NOMO-1 treated with DMSO at 0.1 percent for 48 hours (cell line): ENCODE data around the gene FMNL3.
A peak's percentile ranks its signal among the peaks of the same experiment; 100 is the strongest.
"Not testable (repeated sequence)": the region's sequence is repeated elsewhere in the genome, so short reads cannot be mapped to it uniquely, and the experiment has no call there.

ENCODE experiments used
- DNase-seq: peaks from one replicate; lab custom pipeline; 2025; ENCODE audit not compliant: unreplicated experiment; lab: John Stamatoyannopoulos, UW

The FMNL3 gene

DNA sequence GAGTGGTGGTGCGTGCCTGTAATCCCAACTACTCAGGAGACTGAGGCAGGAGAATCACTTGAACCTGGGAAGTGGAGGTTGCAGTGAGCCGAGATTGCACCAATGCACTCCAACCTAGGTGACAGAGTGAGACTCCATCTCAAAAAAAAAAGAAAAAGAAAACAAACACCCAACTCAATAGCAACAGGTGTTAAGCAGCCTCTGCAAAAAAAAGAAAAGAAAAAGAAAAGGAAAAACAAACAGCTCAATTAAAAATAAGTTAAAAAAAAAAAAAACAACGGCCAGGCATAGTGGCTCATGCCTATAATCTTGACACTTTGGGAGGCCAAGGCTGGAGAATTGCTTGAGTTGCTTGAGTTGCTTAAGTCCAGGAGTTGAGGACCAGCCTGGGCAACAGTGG is 10.6 kb upstream of the FMNL3 start:
- DNase-seq: not testable (repeated sequence)

DNA sequence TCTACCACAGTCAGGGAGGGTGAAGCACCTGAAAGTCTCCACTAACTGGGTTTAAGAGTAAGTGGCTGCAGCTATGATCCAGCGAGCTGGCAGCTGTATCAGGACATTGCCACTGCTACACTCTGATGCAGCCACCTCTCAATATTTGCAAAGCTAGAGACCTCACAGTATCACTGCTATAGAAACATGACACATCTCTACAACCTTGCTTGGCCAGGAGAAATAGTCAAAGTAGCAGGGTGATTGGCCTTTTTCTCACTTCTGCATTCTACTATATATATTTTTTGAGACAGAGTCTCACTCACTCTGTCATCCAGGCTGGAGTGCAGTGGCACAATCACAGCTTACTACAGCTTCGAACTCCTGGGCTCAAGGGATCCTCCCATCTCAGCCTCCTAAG is 9.3 kb upstream of the FMNL3 start:
- DNase-seq: peak; percentile 39

DNA sequence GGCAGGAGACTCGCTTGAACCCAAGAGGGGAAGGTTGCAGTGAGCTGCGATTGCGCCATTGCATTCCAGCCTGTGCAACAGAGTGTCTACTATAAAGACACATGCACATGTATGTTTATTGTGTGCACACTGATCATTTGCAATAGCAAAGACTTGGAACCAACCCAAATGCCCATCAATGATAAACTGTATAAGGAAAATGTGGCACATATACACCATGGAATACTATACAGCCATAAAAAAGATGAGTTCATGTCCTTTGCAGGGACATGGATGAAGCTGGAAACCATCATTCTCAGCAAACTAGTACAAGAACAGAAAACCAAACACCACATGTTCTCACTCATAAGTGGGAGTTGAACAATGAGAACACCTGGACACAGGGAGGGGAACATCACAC is 6.7 kb upstream of the FMNL3 start:
- not testable (repeated sequence) for DNase-seq

DNA sequence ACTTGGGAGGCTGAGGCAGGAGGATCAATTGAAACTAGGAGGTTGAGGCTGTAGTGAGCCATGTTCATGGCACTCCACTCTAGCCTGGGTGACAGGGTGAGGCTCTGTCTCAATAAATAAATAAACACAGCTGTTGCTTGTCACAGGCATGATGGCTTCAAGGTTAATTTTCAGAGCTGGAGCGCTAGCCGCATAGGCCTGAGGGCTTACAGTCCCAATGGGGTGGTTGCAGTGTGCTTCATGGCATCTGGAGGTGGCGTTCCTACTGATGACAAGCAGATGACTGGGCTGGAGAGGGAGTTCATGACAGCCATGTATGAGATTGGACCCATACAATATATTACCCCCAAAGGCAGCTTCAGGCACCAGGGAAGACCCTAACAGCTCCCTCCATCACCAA is 1.6 kb upstream of the FMNL3 start:
- DNase-seq: no peak

DNA sequence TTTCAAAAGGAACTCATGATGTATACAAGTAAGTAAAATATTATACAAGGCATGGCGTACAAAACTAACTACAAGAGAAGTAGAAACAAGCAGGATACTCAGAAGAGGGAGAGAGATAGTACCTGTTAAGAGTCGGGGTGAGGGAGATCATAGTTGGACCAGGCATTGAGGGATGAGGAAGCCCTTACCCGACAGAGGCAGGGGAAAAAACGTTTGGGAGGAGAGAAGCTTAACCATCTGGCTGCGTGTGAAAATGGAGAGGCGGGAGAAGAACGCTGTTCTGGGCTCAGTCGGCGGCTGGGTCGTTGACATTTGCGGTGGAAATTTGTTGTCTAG is 575 bp upstream of the FMNL3 start:
- no peak for DNase-seq

DNA sequence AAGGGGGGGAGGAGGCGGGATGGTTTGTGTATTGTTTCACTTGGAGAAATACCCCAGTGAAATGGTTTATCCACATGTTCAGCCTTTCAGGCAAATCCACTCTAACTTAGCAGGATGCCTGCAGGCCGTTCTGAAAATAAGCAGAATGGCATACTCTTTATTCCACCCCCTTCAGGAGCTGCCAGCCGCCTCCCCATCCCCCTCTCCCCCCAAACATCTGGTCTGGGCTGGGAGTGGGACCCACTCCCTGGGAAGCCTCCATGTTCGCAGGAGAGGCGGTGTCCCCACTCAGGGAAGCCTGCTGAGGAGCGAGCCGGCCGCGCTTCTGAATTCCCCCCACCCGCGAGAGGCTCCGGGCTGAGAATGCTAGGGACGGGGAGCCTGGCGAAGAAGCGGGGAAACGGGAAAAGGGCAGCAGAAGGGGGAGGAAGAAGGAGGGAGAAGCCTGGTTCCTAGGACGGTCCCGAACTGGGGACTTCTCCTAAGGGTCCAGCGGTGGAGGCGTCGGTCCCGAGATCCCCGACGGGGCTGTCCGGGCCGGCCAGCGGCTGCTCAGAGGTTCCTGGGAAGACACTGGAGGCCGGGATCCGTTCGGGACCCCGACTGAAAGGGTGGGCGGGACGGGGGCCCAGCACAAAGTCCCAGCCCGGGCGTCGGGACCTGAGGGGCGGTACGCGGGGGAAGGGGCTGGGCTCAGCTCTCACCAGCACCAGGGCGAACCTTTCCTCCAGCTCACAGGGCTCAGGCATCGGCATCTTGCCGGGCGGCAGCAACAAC is 666 bp downstream of the FMNL3 start:
- peak; percentile 39 for DNase-seq

DNA sequence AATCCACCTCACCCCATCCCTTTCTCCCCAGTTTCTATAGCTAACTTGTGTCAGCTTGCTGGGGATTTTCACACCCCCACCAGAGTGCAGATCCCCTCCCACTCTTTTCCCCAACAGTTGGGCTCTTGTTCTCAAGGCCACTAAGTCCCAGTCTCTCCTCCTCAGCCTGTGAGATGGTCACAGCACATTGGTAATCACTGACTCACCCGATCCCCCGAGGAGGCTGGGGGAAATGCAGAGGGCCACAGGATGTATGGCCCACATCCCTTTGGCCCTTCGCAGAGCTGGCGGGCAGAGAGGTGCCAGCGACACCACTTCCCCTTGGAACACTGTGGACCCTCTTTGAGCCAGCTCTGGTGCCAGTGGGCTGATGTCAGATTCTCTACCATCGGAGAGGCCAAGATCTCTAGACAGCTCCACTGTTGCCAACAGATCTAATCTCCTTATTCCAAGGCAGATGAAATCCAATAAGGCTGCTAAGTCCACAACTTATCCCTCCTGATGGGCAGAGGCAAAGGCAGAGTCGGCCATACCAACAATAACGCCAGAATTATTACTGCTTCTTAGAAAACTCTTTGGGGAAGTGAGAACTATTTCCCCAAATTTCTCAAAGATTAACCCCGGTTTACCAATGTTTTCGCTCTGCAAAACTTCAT is 1.6 kb downstream of the FMNL3 start:
- DNase-seq: peak; percentile 45

DNA sequence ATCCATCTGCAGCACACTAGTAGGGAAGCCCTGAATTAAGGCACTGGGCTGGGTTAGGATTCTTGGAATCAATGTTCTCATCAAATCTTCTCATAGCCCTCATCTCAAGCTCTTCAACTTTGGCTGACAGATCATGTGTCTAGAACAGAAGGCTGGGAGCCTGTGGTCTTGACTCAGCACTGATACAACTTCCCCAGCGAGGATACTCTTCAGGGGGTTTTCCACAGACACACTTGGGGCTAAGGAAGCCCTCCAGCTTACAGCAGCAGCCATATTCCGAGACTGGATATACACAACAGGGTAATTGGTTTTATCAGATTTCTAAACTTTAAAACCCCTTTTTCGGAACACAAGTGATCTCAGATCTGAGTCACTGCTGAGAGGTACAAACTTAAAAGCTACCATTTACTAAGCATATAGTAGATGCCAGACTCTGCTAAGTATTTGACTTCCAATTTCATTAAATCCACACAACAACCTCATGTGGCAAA is 3.5 kb downstream of the FMNL3 start:
- no peak for DNase-seq

DNA sequence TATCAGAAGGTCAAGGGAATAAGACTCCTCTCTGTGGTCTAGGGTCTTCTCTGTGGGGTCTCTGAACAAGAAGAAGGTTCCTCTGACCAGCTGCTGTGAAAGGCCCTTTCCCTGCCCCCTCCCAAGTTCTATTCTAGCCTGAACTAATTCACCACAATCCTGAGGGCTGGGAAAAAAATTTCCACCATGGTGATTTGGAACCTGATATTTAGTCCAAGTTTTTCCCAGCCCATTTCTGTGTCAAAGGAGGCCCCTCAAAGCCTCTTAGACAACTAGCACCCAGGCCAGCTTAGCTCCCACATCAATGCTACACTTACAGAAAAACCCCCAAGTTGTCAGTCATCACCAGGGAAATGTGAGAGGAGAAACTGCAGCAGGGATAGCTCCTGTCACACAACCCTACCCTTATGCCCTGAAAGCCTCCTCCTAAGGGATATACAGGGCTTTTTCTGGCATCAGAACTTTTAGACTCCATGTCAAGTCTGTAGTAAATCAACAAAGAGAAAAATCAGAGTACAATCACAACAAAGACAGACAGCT is 4.5 kb downstream of the FMNL3 start:
- DNase-seq: no peak

DNA sequence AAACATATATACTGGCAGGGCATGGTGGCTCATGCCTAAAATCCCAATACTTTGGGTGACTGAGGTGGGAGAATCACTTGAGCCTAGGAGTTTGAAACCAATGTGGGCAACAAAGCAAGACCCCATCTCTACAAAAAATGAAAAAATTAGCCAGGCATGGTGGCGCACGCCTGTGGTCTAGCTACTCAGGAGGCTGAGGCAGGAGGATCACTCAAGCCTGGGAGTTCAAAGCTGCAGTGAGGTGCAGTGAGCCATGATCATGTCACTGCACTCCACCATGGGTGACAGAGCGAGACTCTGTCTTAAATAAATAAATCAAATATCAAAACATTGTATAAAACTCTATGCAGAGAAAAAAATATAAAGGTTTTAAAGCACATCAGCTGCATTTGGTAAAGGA is 5.2 kb downstream of the FMNL3 start:
- DNase-seq: no peak

DNA sequence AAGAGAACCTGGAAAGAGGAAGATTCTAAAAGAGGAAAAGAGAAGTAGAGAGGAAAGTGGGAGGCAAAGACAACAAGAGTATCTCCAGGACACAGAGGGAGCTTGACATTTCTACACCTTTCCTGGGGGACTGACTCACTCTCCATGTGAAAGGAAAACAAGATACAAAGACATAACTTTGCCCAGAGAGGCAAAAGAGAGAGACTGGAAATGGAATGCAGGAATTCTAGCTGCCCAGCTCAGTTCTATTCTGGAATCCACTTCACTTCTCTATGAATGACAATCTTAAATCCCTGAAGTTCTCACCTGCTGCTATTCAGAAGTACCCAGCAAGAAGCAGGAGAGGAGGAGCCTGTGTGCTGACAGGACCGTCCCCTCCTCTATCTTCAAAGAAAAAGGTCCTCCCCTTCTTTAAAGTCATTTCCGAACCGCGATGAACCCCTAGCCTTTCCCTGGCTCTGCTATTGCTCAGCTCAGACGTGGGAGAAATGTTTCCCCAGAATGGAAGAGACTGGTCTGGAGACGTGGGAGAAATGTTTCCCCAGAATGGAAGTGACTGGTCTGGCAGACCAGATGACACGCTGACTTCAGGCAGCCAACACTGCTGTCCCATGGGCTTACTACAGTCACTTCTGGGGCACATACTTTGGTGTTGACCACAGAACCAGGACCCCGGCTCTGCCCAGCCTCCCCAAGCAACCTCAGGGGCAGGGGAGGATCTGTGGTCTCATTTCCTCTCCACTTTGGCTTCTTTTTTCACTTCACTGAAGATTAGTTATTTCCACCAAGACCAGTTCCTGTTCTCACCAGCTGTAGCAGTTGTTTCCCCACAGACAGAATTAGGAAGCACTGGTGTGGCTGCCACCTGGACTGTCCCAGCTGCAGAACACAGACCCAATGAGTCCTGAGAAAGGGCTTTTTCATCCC is 8.3 kb downstream of the FMNL3 start:
- DNase-seq: peak; percentile 81

DNA sequence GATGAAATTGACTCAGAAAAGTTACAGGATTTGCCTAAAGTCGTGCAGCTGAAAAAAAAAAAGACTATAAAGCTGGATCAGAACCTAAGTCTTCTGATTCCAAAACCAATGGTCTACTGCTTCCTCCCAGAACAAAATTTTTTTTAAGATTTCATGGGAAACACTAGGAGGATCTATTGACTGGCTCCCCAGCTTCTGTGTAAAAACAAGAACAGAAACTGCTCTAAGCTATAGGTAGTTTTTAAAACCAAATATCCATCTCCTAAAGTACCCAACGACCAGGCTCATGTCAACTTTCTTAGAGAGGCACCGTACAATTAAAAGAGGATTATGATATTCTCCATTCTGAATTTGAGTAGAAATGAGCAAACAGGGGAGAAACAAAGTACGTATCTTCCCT is 9.4 kb downstream of the FMNL3 start:
- DNase-seq: no peak

DNA sequence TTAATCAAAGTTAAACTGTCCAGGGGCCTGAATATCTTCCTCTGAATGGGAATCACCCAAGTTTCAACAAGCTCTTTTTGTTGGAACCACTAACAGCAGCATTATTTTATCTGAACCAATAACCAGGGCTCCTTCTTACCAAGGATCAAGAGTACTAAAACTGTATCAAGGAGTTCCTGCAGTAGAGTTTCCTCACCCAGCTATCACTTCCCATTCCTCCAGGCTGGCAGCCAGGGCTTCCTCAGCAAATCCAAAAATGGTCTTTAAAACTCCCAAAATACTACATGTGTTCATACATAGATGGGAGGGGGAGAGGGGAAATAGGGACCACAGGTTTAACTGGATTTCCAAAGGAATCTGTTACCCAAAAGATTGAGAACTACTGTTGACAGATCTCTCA is 10.5 kb downstream of the FMNL3 start:
- no peak for DNase-seq

DNA sequence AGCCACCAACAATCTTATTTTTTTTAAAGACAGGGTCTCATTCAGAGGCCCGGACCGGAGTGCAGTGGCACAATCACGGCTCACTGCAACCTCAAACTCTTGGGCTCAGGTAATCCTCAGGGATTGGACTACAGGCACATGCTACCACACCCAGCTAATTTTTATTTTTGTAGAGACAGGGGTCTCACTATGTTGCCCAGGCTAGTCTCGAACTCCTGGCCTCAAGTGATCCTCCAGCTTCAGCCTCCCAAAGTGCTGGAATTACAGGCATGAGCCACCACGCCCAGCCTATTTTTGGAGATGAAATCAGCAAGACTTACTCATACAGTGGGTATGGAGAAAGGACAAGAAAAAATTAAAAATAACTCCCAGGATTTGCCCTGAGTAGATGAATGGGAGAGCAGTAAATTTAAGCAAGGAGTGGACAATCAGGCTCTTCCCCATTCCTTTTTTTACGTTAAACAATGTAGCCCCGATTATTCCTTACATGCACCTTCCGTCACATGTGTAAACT is 13.2 kb downstream of the FMNL3 start:
- DNase-seq: no peak

DNA sequence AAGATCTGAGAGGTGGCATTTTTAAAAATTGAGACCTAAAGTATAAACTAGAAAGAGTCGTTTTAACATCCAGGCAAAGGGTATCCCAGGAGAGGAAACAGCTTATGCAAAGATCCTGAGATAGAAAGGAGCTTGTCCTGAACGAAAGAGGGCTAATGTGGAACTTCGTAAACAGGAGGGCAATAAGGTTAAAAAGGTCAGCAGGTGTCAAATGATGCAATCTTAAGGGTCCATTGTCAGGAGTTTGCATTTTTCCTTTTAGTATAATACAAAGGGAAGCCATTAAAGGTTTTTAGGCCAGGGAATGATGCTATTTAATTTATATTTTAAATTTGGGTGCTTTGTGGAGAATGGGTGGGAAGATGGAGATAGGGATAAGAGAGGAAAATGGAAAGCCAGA is 14.4 kb downstream of the FMNL3 start:
- no peak for DNase-seq

DNA sequence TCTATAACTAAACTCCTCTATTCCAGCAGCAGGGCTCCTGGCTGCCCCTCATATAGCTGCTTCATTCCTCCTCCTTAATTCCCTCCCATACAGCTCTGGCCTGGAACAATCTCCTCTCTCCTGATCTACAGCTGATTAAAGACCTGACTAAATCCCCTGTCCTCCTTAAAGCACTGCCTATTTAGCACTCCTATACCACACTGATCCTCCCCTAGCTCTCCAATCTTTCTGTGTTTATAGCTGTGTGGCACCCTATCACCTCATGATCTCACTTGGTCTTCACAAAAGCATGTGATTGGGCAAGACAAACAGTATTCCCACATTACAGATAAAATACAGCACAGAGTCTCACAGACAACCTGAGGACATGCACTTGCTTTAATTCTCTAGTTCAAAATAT is 17.4 kb downstream of the FMNL3 start:
- DNase-seq: no peak

DNA sequence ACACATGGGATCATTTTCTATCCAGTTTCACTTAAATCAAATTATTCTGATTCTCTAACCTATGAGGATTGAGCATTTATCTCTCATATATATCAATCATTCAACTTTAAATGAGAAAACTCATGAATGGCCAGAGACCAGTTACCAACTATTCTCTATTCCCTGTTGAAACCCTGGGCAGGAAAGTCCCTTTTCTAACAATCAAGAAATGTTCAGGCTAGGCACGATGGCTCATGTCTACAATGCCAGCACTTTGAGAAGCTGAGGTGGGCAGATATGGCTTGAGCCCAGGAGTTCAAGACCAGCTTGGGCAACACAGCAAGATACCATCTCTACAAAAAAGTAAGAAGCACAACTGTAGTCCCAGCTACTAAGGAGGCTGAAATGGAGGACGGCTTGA is 18.0 kb downstream of the FMNL3 start:
- no peak for DNase-seq

DNA sequence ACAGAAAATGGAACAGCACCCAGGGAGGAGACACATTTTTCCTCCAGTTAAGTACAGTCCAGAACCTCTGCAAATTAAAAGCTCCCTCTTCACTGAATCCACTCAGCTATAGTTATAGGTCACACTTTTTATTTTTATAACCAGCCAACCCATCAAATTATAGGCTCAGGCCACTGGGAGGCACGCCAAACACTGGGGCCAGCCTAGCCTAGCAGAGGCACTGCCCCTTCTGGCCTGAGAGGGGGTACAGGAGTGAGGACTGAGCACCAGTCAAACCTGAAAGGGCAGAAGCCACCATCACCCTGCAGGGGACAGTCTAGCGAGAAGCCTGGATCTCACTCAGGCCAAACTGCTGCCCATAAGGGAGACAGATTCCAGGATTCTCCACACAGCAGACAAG is 19.3 kb downstream of the FMNL3 start:
- no peak for DNase-seq

DNA sequence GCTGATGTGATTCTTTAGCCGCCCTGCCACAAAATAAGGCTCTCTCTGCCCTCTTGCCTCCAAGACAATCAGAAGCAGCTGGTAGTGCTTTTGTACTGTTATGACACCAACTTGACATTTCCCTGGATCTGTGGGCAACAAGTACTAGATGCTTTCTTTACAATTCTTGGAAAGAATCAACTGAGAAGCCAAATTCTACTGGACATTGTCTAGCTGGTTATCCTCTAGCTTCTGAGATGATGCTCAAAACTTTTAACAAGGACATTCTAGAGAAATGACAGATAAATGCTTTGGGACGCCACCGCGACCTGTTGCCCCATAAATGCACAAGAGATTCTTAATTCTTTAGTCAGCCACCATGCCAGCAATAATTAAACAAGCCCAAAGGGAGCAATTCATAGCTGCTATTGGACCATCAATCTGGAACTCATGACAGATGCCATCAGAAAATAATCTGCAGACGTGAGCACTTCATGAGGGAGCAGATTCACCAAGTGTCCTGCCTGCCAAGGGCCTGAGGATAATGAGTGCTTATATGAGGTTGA is 22.8 kb downstream of the FMNL3 start:
- no peak for DNase-seq

DNA sequence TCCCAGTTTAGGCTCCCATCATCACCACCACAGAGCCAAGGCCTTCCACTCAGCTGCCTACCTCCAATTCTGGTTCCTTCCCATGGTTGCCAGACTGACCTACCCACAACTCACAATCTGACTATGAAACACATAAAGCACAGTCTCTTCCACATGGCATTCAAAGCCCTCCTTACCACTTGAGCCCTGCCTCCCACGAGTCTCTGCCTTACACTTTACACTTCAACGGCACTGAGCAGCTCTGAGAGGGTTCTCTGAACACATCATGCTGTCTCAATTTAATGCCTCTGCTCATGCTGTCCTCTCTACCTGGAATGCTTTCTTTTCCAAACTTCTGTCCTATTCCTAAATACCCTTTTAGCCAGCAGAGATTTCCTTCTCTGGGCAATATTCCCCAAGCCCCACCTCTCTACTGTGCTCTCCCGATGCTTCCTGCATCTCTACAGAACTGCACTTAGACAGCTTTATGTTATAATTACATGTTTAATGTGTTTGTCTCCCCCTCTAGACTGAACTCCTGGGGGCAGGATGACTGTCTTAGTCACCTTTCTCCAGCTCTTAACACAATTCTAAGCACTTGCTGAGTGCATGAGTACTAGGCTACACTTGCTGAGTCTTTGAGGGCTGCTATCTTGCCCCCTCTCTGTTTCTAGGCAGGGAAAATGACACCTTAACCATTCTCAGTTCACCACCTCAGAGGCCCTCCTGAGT is 23.5 kb downstream of the FMNL3 start:
- no peak for DNase-seq
